SU-DHL-6 (cell line): ENCODE results near the gene DNASE1L2.

Experiments
- H2AFZ ChIP-seq: fragments of 200-600 bp; sonication (generic); 2 replicates; pipeline ENCODE4 v1.6.1; 2014; ENCODE audit warnings: low read depth, mild to moderate bottlenecking, moderate library complexity, mixed read lengths, antibody characterized with exemption, low read length; ENCODE audit not compliant: severe bottlenecking
- H3F3A ChIP-seq: fragments of 200-600 bp; shearing (Covaris generic); 2 replicates; pipeline ENCODE4 v1.6.0; 2016; ENCODE audit warnings: antibody characterized with exemption, mild to moderate bottlenecking; ENCODE audit not compliant: insufficient read depth
- H3K27ac ChIP-seq: fragments of 200-600 bp; sonication (generic); 2 replicates; pipeline ENCODE4 v1.5.1; 2016; ENCODE audit warnings: low read depth, mild to moderate bottlenecking, low read length, moderate library complexity, mixed read lengths
- H3K27me3 ChIP-seq: fragments of 200-600 bp; sonication (generic), shearing (Covaris generic); 2 replicates; pipeline ENCODE4 v1.6.0; 2014; ENCODE audit warnings: mild to moderate bottlenecking, low read length
- H3K36me3 ChIP-seq: fragments of 200-600 bp; sonication (generic); 2 replicates; pipeline ENCODE4 v1.6.1; 2014; ENCODE audit warnings: mild to moderate bottlenecking, low read length, mixed read lengths
- H3K4me2 ChIP-seq: fragments of 300-600, 200-600 bp; shearing (Covaris generic), sonication (generic); 2 replicates; pipeline ENCODE4 v1.6.0; 2014; ENCODE audit warnings: low read length, low read depth, mild to moderate bottlenecking; ENCODE audit not compliant: poor library complexity, severe bottlenecking
- H3K4me3 ChIP-seq: fragments of 200-600 bp; sonication (generic); 2 replicates; pipeline ENCODE4 v1.5.1; 2014; ENCODE audit warnings: antibody characterized with exemption, low read length, mild to moderate bottlenecking, mixed read lengths; ENCODE audit not compliant: insufficient read depth, poor library complexity, severe bottlenecking
- H3K79me2 ChIP-seq: fragments of 200-600 bp; sonication (generic); 2 replicates; pipeline ENCODE4 v1.6.1; 2014; ENCODE audit warnings: mild to moderate bottlenecking, low read length, moderate library complexity; ENCODE audit not compliant: insufficient read depth
- H3K9ac ChIP-seq: fragments of 200-600 bp; sonication (generic); 2 replicates; pipeline ENCODE4 v1.7.0; 2014; ENCODE audit warnings: mild to moderate bottlenecking, low read length
- H3K9me2 ChIP-seq: fragments of 200-600 bp; sonication (generic); replicated peaks from 2 replicates; pipeline ENCODE4 v1.6.1; 2014; ENCODE audit warnings: low read length; ENCODE audit not compliant: insufficient read depth
- H3K9me3 ChIP-seq: fragments of 200-600 bp; sonication (generic); 2 replicates; pipeline ENCODE4 v1.6.1; 2014; ENCODE audit warnings: low read length, mixed read lengths; ENCODE audit not compliant: insufficient read depth
- H4K20me1 ChIP-seq: fragments of 200-600 bp; sonication (generic); 2 replicates; pipeline ENCODE4 v1.6.1; 2014; ENCODE audit warnings: low read depth, mild to moderate bottlenecking, antibody characterized with exemption, low read length, moderate library complexity, mixed read lengths
- CTCF ChIP-seq: fragments of 200-600 bp; sonication (generic); IDR thresholded peaks from one replicate; pipeline ENCODE4 v1.5.1; 2017; ENCODE audit warnings: antibody characterized with exemption, mild to moderate bottlenecking, low read length, moderate library complexity; ENCODE audit not compliant: insufficient read depth, poor library complexity, severe bottlenecking
- EZH2phosphoT487 ChIP-seq: fragments of 200-600 bp; sonication (generic), shearing (Covaris generic); conservative IDR thresholded peaks from 2 replicates; pipeline ENCODE4 v1.6.1; 2018; ENCODE audit warnings: mild to moderate bottlenecking, antibody characterized with exemption, low read length, moderate library complexity, mixed read lengths

The DNASE1L2 gene

GRCh38 chr16:2237102-2237482 lies 848 bp downstream of the DNASE1L2 start:
- Histone ChIP-seq H3K9me3 (no peaks in the 10 kb centered on the region), H3K27me3 (no peaks in the 10 kb centered on the region), H3F3A (peaks cover 4% of the 10 kb centered on the region; the same call in 1 of the 2 replicates), H3K9me2 (no peaks in the 10 kb centered on the region), H3K79me2 (no peaks in the 10 kb centered on the region), H3K36me3 (no peaks in the 10 kb centered on the region), H4K20me1 (no peaks in the 10 kb centered on the region), H2AFZ (no peak overlapping the region), H3K27ac (no peak overlapping the region), H3K4me3 (no peak overlapping the region), H3K9ac (no peak overlapping the region), H3K4me2 (no peak overlapping the region)
- no peak for TF ChIP-seq CTCF
- no peak for TF ChIP-seq EZH2phosphoT487

GRCh38 chr16:2237493-2238149 lies 1.4 kb downstream of the DNASE1L2 start:
- Histone ChIP-seq H3K27me3 (no peaks in the 10 kb centered on the region), H3K36me3 (no peaks in the 10 kb centered on the region), H3K9me3 (no peaks in the 10 kb centered on the region), H3K79me2 (no peaks in the 10 kb centered on the region), H3K27ac (no peak overlapping the region), H3K4me3 (no peak overlapping the region), H2AFZ (no peak overlapping the region), H4K20me1 (no peaks in the 10 kb centered on the region), H3K9me2 (no peaks in the 10 kb centered on the region), H3F3A (peaks cover 4% of the 10 kb centered on the region; the same call in 1 of the 2 replicates), H3K9ac (no peak overlapping the region), H3K4me2 (no peak overlapping the region)
- TF ChIP-seq EZH2phosphoT487 (no peak), CTCF (no peak)

GRCh38 chr16:2238150-2238837 lies 2.0 kb downstream of the DNASE1L2 start:
- Histone ChIP-seq H4K20me1 (no peaks in the 10 kb centered on the region), H2AFZ (no peak overlapping the region), H3K4me2 (no peak overlapping the region), H3K27me3 (no peaks in the 10 kb centered on the region), H3K9me3 (no peaks in the 10 kb centered on the region), H3F3A (peaks cover 4% of the 10 kb centered on the region; the same call in 1 of the 2 replicates), H3K27ac (no peak overlapping the region), H3K9ac (no peak overlapping the region), H3K79me2 (no peaks in the 10 kb centered on the region), H3K4me3 (no peak overlapping the region), H3K9me2 (no peaks in the 10 kb centered on the region), H3K36me3 (no peaks in the 10 kb centered on the region)
- no peak for TF ChIP-seq CTCF
- no peak for TF ChIP-seq EZH2phosphoT487
